H1 (cell line): ENCODE measurements around the gene ZNF888. TPM values are rescaled to one million over a fixed set of nuclear protein-coding genes. Genes with fewer than 3 reads are reported as not detected.

Experiments
- CTCF ChIA-PET: fragments of 300-600 bp; sonication (Branson Sonifier 250); formaldehyde crosslinking; loops from one replicate; lab custom pipeline; 2021; ENCODE audit not compliant: partially characterized antibody; lab: Charles Lee
- POLR2A ChIA-PET: fragments of 300-600 bp; sonication (Branson Sonifier 250); formaldehyde crosslinking; loops from one replicate; lab custom pipeline; 2021; ENCODE audit warnings: inconsistent platforms; ENCODE audit not compliant: partially characterized antibody; lab: Charles Lee
- DNase-seq, 2 experiments: peaks; one replicate each; pipeline versions ENCODE4 v3.0.0 to v3.0.0-alpha.2; 2010 to 2022; ENCODE audit warnings: low spot score in 2 of 2, low read depth in 1 of 2, mixed read lengths in 1 of 2
- FAIRE-seq: peaks from 2 replicates; lab custom pipeline; 2011; peaks lifted over from hg19 to GRCh38; lab: Jason Lieb, UNC
- H2AFZ ChIP-seq: 2 replicates; pipeline ENCODE4 v1.8.1; 2012; ENCODE audit warnings: low read length, inconsistent platforms
- H2AK5ac ChIP-seq: 2 replicates; pipeline ENCODE4 v1.6.1; 2013; ENCODE audit warnings: low read depth, low read length
- H2BK120ac ChIP-seq: replicated peaks from 2 replicates; pipeline ENCODE3; 2013; ENCODE audit warnings: low read depth, low read length, inconsistent platforms
- H2BK12ac ChIP-seq: 2 replicates; pipeline ENCODE4 v1.6.1; 2013; ENCODE audit warnings: low read depth, low read length
- H2BK15ac ChIP-seq: 2 replicates; pipeline ENCODE4 v1.6.1; 2013; ENCODE audit warnings: low read length
- H2BK20ac ChIP-seq: 2 replicates; pipeline ENCODE4 v1.6.1; 2013; ENCODE audit warnings: low read length
- H2BK5ac ChIP-seq: 2 replicates; pipeline ENCODE4 v1.6.1; 2013; ENCODE audit warnings: low read depth, low read length
- H3K14ac ChIP-seq: 2 replicates; pipeline ENCODE4 v1.6.1; 2013; ENCODE audit warnings: inconsistent platforms; ENCODE audit not compliant: insufficient read length
- H3K18ac ChIP-seq: 2 replicates; pipeline ENCODE4 v1.6.1; 2013; ENCODE audit warnings: low read length; ENCODE audit errors: extremely low read depth
- H3K23ac ChIP-seq: 2 replicates; pipeline ENCODE4 v1.6.1; 2013; ENCODE audit warnings: inconsistent platforms; ENCODE audit not compliant: insufficient read length
- H3K23me2 ChIP-seq: 2 replicates; pipeline ENCODE4 v1.6.1; 2013; ENCODE audit warnings: low read depth, low read length
- H3K27ac ChIP-seq: 2 replicates; pipeline ENCODE4 v1.6.1; 2011; ENCODE audit warnings: low read depth, low read length, inconsistent platforms
- H3K27me3 ChIP-seq, 4 experiments: replicated peaks in 1 of 4; 1 replicate in 1 of 4; 2 replicates in 3 of 4; pipeline versions ENCODE4 v1.6.1 to v1.8.1; 2011 to 2013; ENCODE audit warnings: low read length in 3 of 4, mild to moderate bottlenecking in 3 of 4, inconsistent platforms in 2 of 4, mixed read lengths in 2 of 4, moderate library complexity in 1 of 4; ENCODE audit not compliant: control insufficient read depth in 3 of 4, insufficient read depth in 3 of 4; ENCODE audit errors: extremely low read depth in 1 of 4
- H3K36me3 ChIP-seq, 4 experiments: 2 replicates each; pipeline versions ENCODE4 v1.6.1 to v1.8.1; 2011 to 2013; ENCODE audit warnings: mild to moderate bottlenecking in 4 of 4, low read length in 3 of 4, moderate library complexity in 2 of 4, control low read depth in 1 of 4, inconsistent platforms in 1 of 4; ENCODE audit not compliant: insufficient read depth in 4 of 4, control insufficient read depth in 2 of 4
- H3K4ac ChIP-seq: replicated peaks from 2 replicates; pipeline ENCODE3; 2013; ENCODE audit warnings: low read length, low read depth, mixed read lengths, inconsistent platforms; ENCODE audit not compliant: insufficient read length
- H3K4me1 ChIP-seq, 4 experiments: replicated peaks in 1 of 4; 1 replicate in 1 of 4; 2 replicates in 3 of 4; pipeline versions ENCODE4 v1.6.1 to v1.8.1; 2011 to 2013; ENCODE audit warnings: low read length in 3 of 4, inconsistent platforms in 2 of 4, mixed read lengths in 1 of 4; ENCODE audit not compliant: insufficient read depth in 4 of 4, control insufficient read depth in 3 of 4
- H3K4me2 ChIP-seq, 2 experiments: 2 replicates each; pipeline versions ENCODE4 v1.6.1 to v1.8.1; 2011 to 2013; ENCODE audit warnings: low read depth in 2 of 2, low read length in 2 of 2, control low read depth in 1 of 2, inconsistent platforms in 1 of 2, mild to moderate bottlenecking in 1 of 2; ENCODE audit not compliant: insufficient read depth in 1 of 2
- H3K4me3 ChIP-seq, 4 experiments: fragments of 200-600, 300-600 bp in 1 of 4; sonication (generic), shearing (Covaris generic), sonication (Bioruptor Twin) in 1 of 4; 2 replicates each; pipeline versions ENCODE4 v1.5.1 to v1.8.1; 2011 to 2016; ENCODE audit warnings: low read length in 4 of 4, low read depth in 3 of 4, control low read depth in 2 of 4, inconsistent platforms in 2 of 4, mild to moderate bottlenecking in 2 of 4, mixed read lengths in 1 of 4, moderate library complexity in 1 of 4; ENCODE audit not compliant: insufficient read depth in 2 of 4; ENCODE audit errors: extremely low read depth in 1 of 4
- H3K56ac ChIP-seq: replicated peaks from 2 replicates; pipeline ENCODE3; 2013; ENCODE audit warnings: low read depth, mild to moderate bottlenecking, mixed read lengths, low read length, inconsistent platforms; ENCODE audit not compliant: insufficient read length
- H3K79me1 ChIP-seq: 2 replicates; pipeline ENCODE4 v1.6.1; 2013; ENCODE audit warnings: low read depth, low read length, control low read depth
- H3K79me2 ChIP-seq, 2 experiments: 2 replicates each; pipeline versions ENCODE4 v1.6.1 to v1.8.1; 2012 to 2013; ENCODE audit warnings: low read length in 2 of 2, mild to moderate bottlenecking in 2 of 2, inconsistent platforms in 1 of 2; ENCODE audit not compliant: insufficient read depth in 2 of 2, control insufficient read depth in 1 of 2
- H3K9ac ChIP-seq, 4 experiments: replicated peaks in 1 of 4; 1 replicate in 1 of 4; 2 replicates in 3 of 4; pipeline versions ENCODE4 v1.6.1 to v1.8.1; 2011 to 2013; ENCODE audit warnings: low read depth in 3 of 4, low read length in 3 of 4, control low read depth in 2 of 4, mild to moderate bottlenecking in 2 of 4, moderate library complexity in 2 of 4, inconsistent platforms in 1 of 4; ENCODE audit errors: extremely low read depth in 1 of 4
- H3K9me3 ChIP-seq, 2 experiments: 2 replicates each; pipeline versions ENCODE4 v1.6.1 to v1.8.1; 2012 to 2013; ENCODE audit warnings: mild to moderate bottlenecking in 2 of 2, moderate library complexity in 2 of 2, control low read depth in 1 of 2, inconsistent platforms in 1 of 2, low read depth in 1 of 2, low read length in 1 of 2, mixed read lengths in 1 of 2; ENCODE audit not compliant: insufficient read depth in 2 of 2
- H4K20me1 ChIP-seq, 2 experiments: replicated peaks in 1 of 2; 2 replicates each; pipeline versions ENCODE3 to v1.8.1; 2011 to 2013; ENCODE audit warnings: inconsistent platforms in 2 of 2, low read length in 2 of 2, mild to moderate bottlenecking in 1 of 2; ENCODE audit not compliant: insufficient read depth in 2 of 2, control insufficient read depth in 1 of 2
- H4K5ac ChIP-seq: 2 replicates; pipeline ENCODE4 v1.6.1; 2013; ENCODE audit warnings: low read length, low read depth, mixed read lengths, inconsistent platforms; ENCODE audit not compliant: insufficient read length
- H4K8ac ChIP-seq: 2 replicates; pipeline ENCODE4 v1.8.0; 2013; ENCODE audit warnings: mild to moderate bottlenecking, moderate library complexity, low read length, inconsistent platforms; ENCODE audit not compliant: insufficient read depth; ENCODE audit errors: extremely low read depth
- H4K91ac ChIP-seq: replicated peaks from 2 replicates; pipeline ENCODE3; 2013; ENCODE audit warnings: low read length, mixed read lengths, inconsistent platforms; ENCODE audit not compliant: insufficient read length
- CBX8 ChIP-seq: fragments of 300-800, 300-1000 bp; sonication (generic); IDR thresholded peaks from 2 replicates; pipeline ENCODE4 v1.7.1; 2016; ENCODE audit warnings: low read depth, low read length, borderline replicate concordance
- NRF1 ChIP-seq: IDR thresholded peaks from 2 replicates; pipeline ENCODE4 v1.6.1; 2011; ENCODE audit warnings: mild to moderate bottlenecking, low read depth, low read length, improper control_type of control experiment
- SP2 ChIP-seq: IDR thresholded peaks from 2 replicates; pipeline ENCODE4 v1.6.1; 2012; ENCODE audit warnings: mild to moderate bottlenecking, low read length, inconsistent platforms
- SRF ChIP-seq: IDR thresholded peaks from 2 replicates; pipeline ENCODE4 v1.6.1; 2011; ENCODE audit warnings: mild to moderate bottlenecking, low read depth, low read length, moderate library complexity
- WGBS, 2 experiments: shearing (Covaris generic) in 1 of 2; methylation state at CpG; one replicate each; pipeline versions ENCODE4 v1.1.6 to v1.1.7; 2013 to 2015; ENCODE audit warnings: low lambda C conversion rate in 2 of 2, mixed read lengths in 2 of 2, inconsistent platforms in 1 of 2, low coverage in 1 of 2, missing lambda C conversion rate in 1 of 2; ENCODE audit not compliant: insufficient replicate concordance in 2 of 2, insufficient coverage in 1 of 2, insufficient read length in 1 of 2; ENCODE audit errors: extremely low coverage in 1 of 2, missing lambda C conversion rate in 1 of 2; 5-methylcytosine and 5-hydroxymethylcytosine counted together
- polyA plus RNA-seq, 7 experiments: library from polyadenylated mRNA; depleted of rRNA in 3 of 7; stranded (reverse) in 5 of 7; unstranded in 2 of 7; fragments of >200 nt in 5 of 7; fragments of 200-250 nt in 2 of 7; gene quantifications; 1 replicate in 5 of 7; 2 replicates in 1 of 7; 4 replicates in 1 of 7; pipeline versions ENCODE4 v1.2.1 to v1.2.3, GENCODE V29; 2011 to 2013; ENCODE audit warnings: missing spikeins in 2 of 7, mixed read lengths in 2 of 7
- total RNA-seq: library from RNA; stranded (reverse); fragmentation: NEBNext Ultra II Directional; extraction: Animal tissue kit (Norgen Biotek cat#: 25700); gene quantifications from 2 replicates; pipeline ENCODE4 v1.2.1, GENCODE V29; 2021
- TF ChIP-seq, protein P1 (sequence below): IDR thresholded peaks from 2 replicates; pipeline ENCODE4 v1.6.1; 2011; ENCODE audit warnings: low read depth, mild to moderate bottlenecking, low read length; ENCODE audit not compliant: insufficient read depth

Gene ZNF888
- total and polyA plus RNA-seq, 2 of the 8 experiments (the other 6 are each of a cell fraction or from before 2014, with no cell fraction given), result 1.1 to 8.6 TPM

DNA sequence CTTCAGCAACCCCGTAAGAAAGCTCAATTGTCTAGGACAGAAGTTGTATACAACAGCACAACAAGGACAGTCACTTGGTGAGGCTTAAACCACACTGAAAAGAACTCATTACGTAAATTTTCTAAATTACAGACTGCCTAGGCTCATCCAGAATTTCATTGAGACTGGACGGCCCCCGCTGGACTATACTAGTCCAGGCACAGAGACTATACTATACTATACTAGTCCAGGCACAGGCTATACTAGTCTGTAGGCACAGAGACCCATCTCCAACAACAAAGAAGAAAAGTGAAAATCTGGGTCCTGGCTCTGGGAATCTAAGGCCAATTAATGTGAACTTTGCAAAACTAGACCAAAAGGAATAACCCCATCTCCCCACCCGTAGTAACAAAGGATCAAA lies 38.8 kb upstream of the ZNF888 start:
- Histone ChIP-seq H2BK20ac (no peak overlapping the region), H2BK120ac (no peak overlapping the region), H4K20me1 (peaks cover 0 to 2% of the 10 kb centered on the region in 2 experiments), H2BK12ac (no peak overlapping the region), H2BK15ac (no peak overlapping the region), H3K79me1 (peaks cover 5% of the 10 kb centered on the region; the same call in 1 of the 2 replicates), H2BK5ac (no peak overlapping the region), H4K91ac (no peak overlapping the region), H3K23ac (no peak overlapping the region), H3K36me3 (peaks cover 0 to 21% (median 3%) of the 10 kb centered on the region in 4 experiments; a peak in 3 of 8 replicates), H3K9ac (peak overlapping the region; percentile 46 to 74 (median 66)), H3K4me1 (peaks cover 0 to 7% (median under 1%) of the 10 kb centered on the region in 4 experiments; a peak in 2 of 7 replicates), H2AFZ (peak overlapping the region; percentile 72; the same call in 1 of the 2 replicates), H3K27ac (no peak overlapping the region), H3K23me2 (peaks cover 3% of the 10 kb centered on the region), H4K5ac (no peak overlapping the region), H3K18ac (no peak overlapping the region), H3K14ac (no peak overlapping the region), H3K79me2 (peaks cover 0 to 25% of the 10 kb centered on the region in 2 experiments; a peak in 2 of 4 replicates), H3K4me3 (peak overlapping the region; percentile 82 to 89 (median 88)), H2AK5ac (no peak overlapping the region), H3K4me2 (peak overlapping the region; percentile 71 to 97), H3K27me3 (no peaks in the 10 kb centered on the region), H3K4ac (no peak overlapping the region), H3K56ac (no peak overlapping the region), H3K9me3 (0 out of 4 replicates have a peak, but pooled peaks cover 0 to 3% of the 10 kb centered on the region in 2 experiments), H4K8ac (no peak overlapping the region)
- no peak for FAIRE-seq
- no peak for DNase-seq
- ChIA-PET POLR2A (interaction anchor here (0.7 to 2.3 kb wide), 6 partner anchors 13 to 66 kb away, joined by 3 to 16 read pairs (median 4); no protein-coding TSS in a partner anchor), CTCF (interaction anchor here (0.6 to 1.2 kb wide), 5 partner anchors 9 to 986 kb away, joined by 3 to 4 read pairs (median 4); no protein-coding TSS in a partner anchor)
- 47% methylated on average over 5 of the region's 5 CpGs; no CpG with 5 or more reads in 1 of the 2 experiments for WGBS, 2 experiments
- TF ChIP-seq NRF1 (no peak), SP2 (no peak), CBX8 (no peak), SRF (no peak)
- TF ChIP-seq, protein P1, sequence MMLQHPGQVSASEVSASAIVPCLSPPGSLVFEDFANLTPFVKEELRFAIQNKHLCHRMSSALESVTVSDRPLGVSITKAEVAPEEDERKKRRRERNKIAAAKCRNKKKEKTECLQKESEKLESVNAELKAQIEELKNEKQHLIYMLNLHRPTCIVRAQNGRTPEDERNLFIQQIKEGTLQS, result no peak
